Anterior cingulate cortex (tissue), 58 donors: ENCODE measurements around the gene C6orf62.
"Not testable (repeated sequence)": the region's sequence is repeated elsewhere in the genome, so short reads cannot be mapped to it uniquely, and the experiment has no call there.

Experiments
- DNase-seq, 58 donors: peaks; one replicate each; lab custom pipeline; 2025; lab: John Stamatoyannopoulos, UW

The C6orf62 gene

GRCh38 chr6:24670492-24670891, 48.5 kb downstream of the C6orf62 start:
- not testable (repeated sequence) for DNase-seq

DNA sequence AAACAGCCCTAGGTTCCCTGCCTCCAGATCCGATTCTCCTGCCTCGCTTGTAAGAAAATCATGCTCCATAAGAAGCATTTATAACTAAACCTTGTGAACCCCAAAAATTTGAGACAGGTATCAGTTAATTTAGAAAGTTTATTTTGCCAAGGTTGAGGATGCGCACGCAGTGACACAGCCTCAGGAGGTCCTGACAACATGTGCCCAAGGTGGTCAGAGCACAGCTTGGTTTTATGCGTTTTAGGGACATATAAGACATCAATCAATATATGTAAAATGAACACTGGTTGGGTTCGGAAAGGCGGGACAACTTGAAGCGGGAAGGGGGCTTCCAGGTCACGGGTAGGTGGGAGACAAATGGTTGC, 50.0 kb downstream of the C6orf62 start:
- no peak for DNase-seq

GRCh38 chr6:24668066-24668996, 50.6 kb downstream of the C6orf62 start:
- not testable (repeated sequence) for DNase-seq

DNA sequence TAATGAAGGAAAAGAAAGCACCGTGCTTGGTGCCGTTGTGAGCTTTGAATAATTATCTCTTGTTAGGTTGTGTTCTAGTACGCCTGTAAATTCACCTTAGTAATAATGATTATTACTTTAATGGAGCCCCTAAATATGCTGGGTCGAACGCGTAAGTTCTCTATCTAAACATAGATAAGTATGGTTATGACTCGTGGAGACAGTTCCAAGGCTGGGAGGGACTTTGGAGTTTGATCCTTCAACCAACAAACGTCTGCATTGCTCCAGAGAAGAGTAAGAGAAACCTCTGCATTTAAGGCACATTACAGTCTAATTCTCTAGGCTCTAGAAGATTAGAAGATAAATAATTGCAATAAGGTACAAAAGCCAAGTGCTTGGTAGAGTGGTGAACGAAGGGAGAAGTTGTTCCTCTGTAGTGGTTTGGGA, 51.6 kb downstream of the C6orf62 start:
- DNase-seq = peak in 1 of 58 donors; percentile 53

GRCh38 chr6:24666641-24667377, 52.1 kb downstream of the C6orf62 start, which contains the start of the genes ACOT13 and TDP2:
TSS of gene ACOT13 (plus strand) at chr6:24667077. CDS start at chr6:24667264, 187 bp downstream.
TSS of gene TDP2 (minus strand) at chr6:24666899. CDS start at chr6:24666862, 37 bp downstream.
- peak; percentile 66 to 96 (median 92) for DNase-seq

GRCh38 chr6:24666097-24666640, 52.8 kb downstream of the C6orf62 start:
- peak in 36 of 58 donors; percentile 22 to 74 (median 53) for DNase-seq

DNA sequence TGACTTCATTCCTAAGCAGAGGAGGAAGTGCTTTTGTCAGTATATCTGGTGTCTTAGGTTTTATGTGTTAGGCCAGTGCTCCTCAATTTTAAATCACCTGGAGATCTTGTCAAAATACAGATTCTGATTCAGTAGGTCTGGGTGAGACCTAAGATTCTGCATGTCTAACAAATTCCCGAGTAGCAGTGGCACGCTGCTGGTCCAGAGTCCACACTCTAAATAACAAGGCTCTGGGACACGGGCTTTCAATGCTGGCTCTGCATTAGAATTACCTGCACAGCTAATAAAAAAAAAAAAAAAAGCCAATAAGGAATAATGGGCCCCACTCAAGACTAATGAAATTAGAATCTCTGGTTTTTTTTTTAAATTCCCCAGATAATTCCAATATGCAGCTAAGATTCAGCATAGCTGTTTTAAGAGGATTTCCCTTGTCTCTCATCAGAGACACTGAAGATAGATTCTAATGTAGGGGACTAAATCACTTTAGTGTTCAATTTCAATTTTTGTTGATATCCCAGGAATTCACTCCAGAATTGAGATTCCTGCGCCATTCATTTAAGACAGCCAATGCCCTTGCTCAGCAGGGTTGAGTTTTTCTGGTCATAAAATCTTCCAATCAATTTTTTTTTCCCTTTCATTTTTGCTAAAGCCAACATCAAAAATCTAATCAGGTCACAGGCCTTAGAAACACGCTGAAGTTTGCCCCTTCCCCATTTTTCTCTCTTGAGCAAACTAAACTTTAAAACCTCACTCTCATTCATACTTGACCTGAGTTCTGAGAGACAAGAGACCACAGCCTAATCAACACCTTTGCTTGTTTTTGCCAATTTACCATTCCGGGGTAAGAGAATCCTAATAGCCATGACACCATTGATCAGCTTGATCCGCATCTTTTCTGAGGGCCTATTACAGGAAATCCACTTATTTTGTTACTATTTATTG, 54.6 kb downstream of the C6orf62 start:
- DNase-seq = no peak

GRCh38 chr6:24663189-24663588, 55.8 kb downstream of the C6orf62 start:
- no peak for DNase-seq

GRCh38 chr6:24662236-24662635, 56.7 kb downstream of the C6orf62 start:
- DNase-seq = no peak

GRCh38 chr6:24661759-24662158, 57.2 kb downstream of the C6orf62 start:
- peak in 1 of 58 donors; percentile 0 for DNase-seq

DNA sequence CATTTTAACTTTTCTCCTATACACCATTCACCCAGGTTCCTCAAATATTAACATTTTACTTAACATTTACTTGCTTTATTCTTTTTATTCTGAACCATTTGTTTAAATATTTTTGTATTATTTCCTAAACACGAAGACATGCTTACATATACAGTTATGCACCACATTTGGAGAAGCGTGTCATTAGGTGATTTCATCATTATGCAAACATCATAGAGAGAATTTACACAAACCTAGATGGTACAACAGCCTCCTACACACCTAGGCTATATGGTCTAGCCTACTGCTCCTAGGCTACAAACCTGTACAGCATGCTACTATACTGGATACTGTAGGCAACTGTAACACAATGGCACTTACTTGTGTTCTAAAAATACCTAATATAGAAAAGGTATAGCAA, 58.8 kb downstream of the C6orf62 start:
- DNase-seq = no peak

- no peak for DNase-seq
These were observed 59.4 kb downstream of the C6orf62 start for GRCh38 chr6:24659561-24659960.

DNA sequence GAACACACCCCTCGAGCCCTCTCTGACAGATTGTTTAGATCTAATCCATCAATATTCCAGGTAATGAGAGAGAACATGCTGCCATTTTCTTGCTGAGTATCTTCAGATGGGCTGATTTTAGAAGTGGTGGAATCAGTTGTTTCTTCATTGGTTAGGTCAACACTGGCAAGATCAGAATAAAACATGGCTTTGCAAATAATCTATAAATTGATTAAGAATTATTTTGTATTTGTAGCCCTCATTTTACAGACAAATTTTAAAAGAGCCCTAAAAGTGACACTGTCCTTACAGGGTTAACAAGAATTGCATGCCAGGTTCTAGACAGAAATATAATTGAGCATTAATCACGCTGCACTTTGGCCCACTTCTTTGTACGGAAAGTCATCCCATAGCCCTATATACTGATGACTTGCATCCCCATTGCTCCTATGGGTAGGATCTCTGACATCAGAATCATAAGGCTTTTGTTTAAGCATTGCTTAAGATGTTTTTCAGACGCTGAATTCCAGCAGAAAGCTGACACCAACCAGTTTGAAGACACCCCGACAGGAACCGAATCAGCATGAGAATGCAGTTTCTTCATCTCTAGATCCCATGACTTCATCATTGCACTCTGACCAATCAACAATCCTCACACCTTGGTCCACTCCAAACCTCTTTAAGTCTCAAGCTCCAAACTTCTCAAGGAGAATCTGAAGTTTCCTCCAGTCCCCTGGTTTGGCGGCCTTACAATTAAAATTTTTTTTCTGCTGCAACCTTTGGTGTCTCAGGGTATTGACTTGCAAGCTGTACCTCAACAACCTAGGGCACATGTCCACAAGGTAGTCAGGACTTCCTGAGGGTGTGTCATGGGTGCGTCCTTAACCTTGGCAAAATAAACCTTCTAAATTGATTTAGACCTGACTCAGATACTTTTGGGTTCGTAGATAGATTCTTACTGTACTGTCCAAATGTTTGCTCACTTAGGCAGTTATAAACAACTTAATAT, 60.1 kb downstream of the C6orf62 start:
- no peak for DNase-seq

DNA sequence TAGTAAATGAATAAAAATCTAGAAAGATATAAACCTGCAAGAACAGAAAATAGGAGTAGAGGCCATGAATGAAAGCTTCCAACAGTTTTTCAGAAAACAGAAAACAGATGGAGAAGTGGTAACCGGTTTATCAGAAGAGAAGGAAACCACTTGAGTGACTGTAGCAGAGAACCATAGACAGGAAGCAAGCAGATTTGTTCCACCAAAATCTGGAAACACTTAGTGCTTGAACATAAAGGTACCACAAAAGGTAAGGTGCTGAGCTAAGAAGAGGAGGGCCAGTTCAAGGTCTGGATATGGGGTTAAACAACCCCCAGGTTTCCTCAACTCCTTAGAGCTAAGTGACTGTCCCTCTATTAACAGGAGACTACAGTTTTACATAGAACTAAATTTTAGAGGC, 63.7 kb downstream of the C6orf62 start:
- no peak for DNase-seq
